HEK293T (cell line): ENCODE measurements around the gene LRRC52.
"Not testable (repeated sequence)": the region's sequence is repeated elsewhere in the genome, so short reads cannot be mapped to it uniquely, and the experiment has no call there.

ENCODE experiments used
- CTCF ChIA-PET: fragments of 350-600 bp; formaldehyde crosslinking; extraction: SDS; loops from one replicate; lab custom pipeline; 2021; ENCODE audit warnings: antibody characterized with exemption, inconsistent platforms; lab: Yijun Ruan, JAX
- POLR2A ChIA-PET: fragments of 350-600 bp; formaldehyde crosslinking; extraction: SDS; loops from one replicate; lab custom pipeline; 2020; ENCODE audit warnings: antibody characterized with exemption, inconsistent platforms; lab: Yijun Ruan, JAX
- DNase-seq: peaks from one replicate; pipeline ENCODE4 v3.0.0; 2012; ENCODE audit warnings: mixed read lengths; ENCODE audit errors: extremely low spot score
- ARNT ChIP-seq: fragments of 450-650 bp; IDR thresholded peaks from 2 replicates; pipeline ENCODE4 v1.6.1; 2017; ENCODE audit warnings: mild to moderate bottlenecking
- BHLHE40 ChIP-seq: fragments of 450-650 bp; IDR thresholded peaks from 2 replicates; pipeline ENCODE4 v1.6.1; 2016; ENCODE audit warnings: mild to moderate bottlenecking, moderate library complexity, borderline replicate concordance
- CTBP1 ChIP-seq: fragments of 450-650 bp; IDR thresholded peaks from 2 replicates; pipeline ENCODE4 v1.6.1; 2016; ENCODE audit warnings: borderline replicate concordance
- ELF4 ChIP-seq: fragments of 450-650 bp; IDR thresholded peaks from 2 replicates; pipeline ENCODE4 v1.6.1; 2017; ENCODE audit warnings: antibody characterized with exemption
- FOXA1 ChIP-seq: fragments of 450-650 bp; IDR thresholded peaks from 2 replicates; pipeline ENCODE4 v1.6.1; 2016; ENCODE audit warnings: mild to moderate bottlenecking
- FOXK2 ChIP-seq: fragments of 450-650 bp; IDR thresholded peaks from 2 replicates; pipeline ENCODE4 v1.6.1; 2016; ENCODE audit warnings: mild to moderate bottlenecking
- FOXM1 ChIP-seq: fragments of 450-650 bp; IDR thresholded peaks from 2 replicates; pipeline ENCODE4 v1.6.1; 2017; ENCODE audit warnings: mild to moderate bottlenecking, borderline replicate concordance
- HDGF ChIP-seq: fragments of 450-650 bp; IDR thresholded peaks from 2 replicates; pipeline ENCODE4 v1.6.1; 2017; ENCODE audit warnings: antibody characterized with exemption, borderline replicate concordance
- L3MBTL2 ChIP-seq: fragments of 450-650 bp; conservative IDR thresholded peaks from 2 replicates; pipeline ENCODE4 v1.6.1; 2016; ENCODE audit warnings: mild to moderate bottlenecking
- LEF1 ChIP-seq: fragments of 450-650 bp; IDR thresholded peaks from 2 replicates; pipeline ENCODE4 v1.6.1; 2017; ENCODE audit warnings: mild to moderate bottlenecking, borderline replicate concordance
- NFRKB ChIP-seq: fragments of 450-650 bp; IDR thresholded peaks from 2 replicates; pipeline ENCODE4 v1.6.1; 2016; ENCODE audit warnings: mild to moderate bottlenecking, moderate library complexity
- SP1 ChIP-seq: fragments of 450-650 bp; IDR thresholded peaks from 2 replicates; pipeline ENCODE4 v1.6.1; 2017
- SUZ12 ChIP-seq: fragments of 450-650 bp; IDR thresholded peaks from 2 replicates; pipeline ENCODE4 v1.6.1; 2016; ENCODE audit warnings: mild to moderate bottlenecking
- TARDBP ChIP-seq: fragments of 450-650 bp; IDR thresholded peaks from 2 replicates; pipeline ENCODE4 v1.6.1; 2016
- ZNF384 ChIP-seq: fragments of 450-650 bp; IDR thresholded peaks from 2 replicates; pipeline ENCODE4 v1.6.1; 2016
- TF ChIP-seq, protein P1 (sequence below): fragments of 450-650 bp; IDR thresholded peaks from 2 replicates; pipeline ENCODE4 v1.6.1; 2016

Gene LRRC52

DNA sequence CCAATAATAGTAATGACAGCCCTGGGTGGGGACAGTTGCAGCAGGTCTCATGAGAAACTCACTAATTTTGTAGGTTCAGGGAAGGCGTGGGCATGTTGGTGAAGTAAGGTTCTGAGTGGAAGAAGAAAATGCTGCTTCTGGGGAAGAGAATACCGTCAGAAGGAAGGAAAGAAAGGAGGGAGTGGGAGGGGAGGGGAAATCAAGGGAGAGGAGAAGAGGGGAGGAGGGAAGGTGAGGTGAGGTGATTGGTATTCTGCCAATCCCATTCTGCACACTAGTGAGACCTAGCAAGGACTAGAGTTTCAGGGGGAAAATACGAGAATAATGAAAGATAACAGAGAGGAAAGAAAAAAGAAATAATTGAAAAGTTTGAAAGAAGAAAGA, 54.9 kb downstream of the LRRC52 start:
- ChIA-PET CTCF (interaction anchor here (1.1 to 4.0 kb wide), 2 partner anchors 205 to 316 kb away, joined by 3 to 15 read pairs; no protein-coding TSS in a partner anchor), POLR2A (interaction anchor here (0.8 to 1.9 kb wide), 4 partner anchors 24 to 189 kb away, joined by 3 to 6 read pairs (median 4); partner anchors contain the start of genes MGST3 and TMCO1)
- TF ChIP-seq L3MBTL2 (no peak), FOXM1 (no peak), LEF1 (no peak), SP1 (no peak), ELF4 (no peak), FOXA1 (no peak)
- no peak for DNase-seq

DNA sequence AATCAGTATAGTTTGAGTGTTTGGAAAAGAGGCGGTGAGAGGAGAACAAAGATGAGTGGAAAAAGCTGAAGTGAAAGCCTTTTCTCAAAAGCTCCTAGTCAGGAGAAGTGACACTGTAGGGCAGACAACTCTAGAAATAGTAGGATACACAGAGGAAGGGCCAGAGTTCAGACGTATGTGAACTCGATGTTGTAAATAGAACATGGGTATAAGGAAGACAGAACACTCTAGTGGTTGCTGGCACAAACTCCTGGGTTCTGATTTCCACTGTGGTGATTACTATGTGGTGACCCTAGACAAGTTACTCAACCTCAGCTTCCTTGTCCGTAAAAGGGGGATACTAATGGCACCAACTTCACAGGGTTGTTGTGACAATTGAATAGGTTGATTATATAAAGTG, 57.0 kb downstream of the LRRC52 start:
- TF ChIP-seq BHLHE40: no peak
- no peak for TF ChIP-seq L3MBTL2
- TF ChIP-seq, protein P1, sequence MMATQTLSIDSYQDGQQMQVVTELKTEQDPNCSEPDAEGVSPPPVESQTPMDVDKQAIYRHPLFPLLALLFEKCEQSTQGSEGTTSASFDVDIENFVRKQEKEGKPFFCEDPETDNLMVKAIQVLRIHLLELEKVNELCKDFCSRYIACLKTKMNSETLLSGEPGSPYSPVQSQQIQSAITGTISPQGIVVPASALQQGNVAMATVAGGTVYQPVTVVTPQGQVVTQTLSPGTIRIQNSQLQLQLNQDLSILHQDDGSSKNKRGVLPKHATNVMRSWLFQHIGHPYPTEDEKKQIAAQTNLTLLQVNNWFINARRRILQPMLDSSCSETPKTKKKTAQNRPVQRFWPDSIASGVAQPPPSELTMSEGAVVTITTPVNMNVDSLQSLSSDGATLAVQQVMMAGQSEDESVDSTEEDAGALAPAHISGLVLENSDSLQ: no peak
- no peak for TF ChIP-seq ARNT
- no peak for TF ChIP-seq FOXK2
- TF ChIP-seq FOXM1: no peak
- no peak for TF ChIP-seq NFRKB
- TF ChIP-seq TARDBP: no peak
- no peak for TF ChIP-seq SUZ12
- TF ChIP-seq SP1: no peak
- no peak for TF ChIP-seq CTBP1
- TF ChIP-seq ELF4: no peak
- no peak for TF ChIP-seq FOXA1
- TF ChIP-seq HDGF: no peak
- TF ChIP-seq ZNF384: no peak
- no peak for TF ChIP-seq LEF1
- ChIA-PET CTCF (interaction anchor here (0.6 to 1.9 kb wide), 2 partner anchors 10 to 122 kb away, joined by 3 to 6 read pairs; no protein-coding TSS in a partner anchor), POLR2A (interaction anchor here (1.1 to 1.2 kb wide), 2 partner anchors 97 to 168 kb away, joined by 4 read pairs; no protein-coding TSS in a partner anchor)
- DNase-seq: no peak

DNA sequence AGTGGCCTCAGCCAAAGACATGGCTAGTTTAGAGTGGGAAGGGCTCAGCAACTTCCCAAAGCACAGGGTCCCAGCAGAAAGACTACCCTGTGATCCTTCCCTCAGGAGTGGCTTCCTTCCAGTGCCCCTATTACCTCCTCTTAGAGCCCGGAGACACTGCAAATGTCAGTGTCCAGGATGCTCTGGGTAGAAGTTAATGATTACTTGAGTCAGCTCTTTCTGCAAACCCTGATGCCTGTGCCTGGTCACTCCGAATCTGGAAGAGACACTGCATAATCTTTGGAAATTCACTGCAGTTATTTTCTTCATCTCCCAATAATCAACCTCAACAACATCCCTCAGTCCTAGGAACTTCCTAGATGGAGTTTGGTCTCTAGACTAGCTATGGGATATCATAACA, 60.0 kb downstream of the LRRC52 start:
- TF ChIP-seq TARDBP (no peak), ELF4 (no peak), CTBP1 (no peak), HDGF (no peak), ZNF384 (no peak), FOXK2 (no peak), NFRKB (no peak), ARNT (no peak)
- CTCF ChIA-PET: interaction anchor here (0.6 to 0.8 kb wide), 2 partner anchors 310 to 312 kb away, joined by 3 read pairs; no protein-coding TSS in a partner anchor
- POLR2A ChIA-PET: no interaction called here

DNA sequence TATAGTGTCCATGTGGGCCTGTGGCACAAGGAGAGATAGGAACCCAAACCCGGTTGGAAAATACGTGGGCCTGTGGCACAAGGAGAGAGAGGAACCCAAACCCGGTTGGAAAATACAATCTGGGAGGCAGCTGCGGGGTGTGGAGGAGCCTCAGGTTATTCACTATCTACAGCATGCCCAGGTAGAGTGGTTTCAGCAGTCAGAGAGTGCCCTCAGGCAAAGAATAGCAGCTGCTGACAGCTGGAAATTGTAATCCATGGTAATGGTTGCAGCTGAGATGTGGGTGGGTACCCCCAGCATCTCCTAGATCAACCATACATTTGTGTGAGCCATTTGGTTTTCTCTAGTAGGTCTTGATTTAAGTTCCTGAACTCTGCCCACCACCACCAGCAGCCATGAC, 61.4 kb downstream of the LRRC52 start:
- TF ChIP-seq SP1 (no peak), ARNT (no peak), FOXK2 (no peak), NFRKB (no peak), FOXM1 (no peak), BHLHE40 (no peak), TARDBP (no peak), LEF1 (no peak), SUZ12 (no peak), CTBP1 (no peak), L3MBTL2 (no peak), FOXA1 (no peak), HDGF (no peak), ZNF384 (no peak), ELF4 (no peak)
- TF ChIP-seq, protein P1: no peak
- DNase-seq: no peak
- CTCF ChIA-PET: no interaction called here
- POLR2A ChIA-PET: no interaction called here

More for the DNA sequence above, 60.0 kb downstream of the LRRC52 start:
- no peak for DNase-seq

DNA sequence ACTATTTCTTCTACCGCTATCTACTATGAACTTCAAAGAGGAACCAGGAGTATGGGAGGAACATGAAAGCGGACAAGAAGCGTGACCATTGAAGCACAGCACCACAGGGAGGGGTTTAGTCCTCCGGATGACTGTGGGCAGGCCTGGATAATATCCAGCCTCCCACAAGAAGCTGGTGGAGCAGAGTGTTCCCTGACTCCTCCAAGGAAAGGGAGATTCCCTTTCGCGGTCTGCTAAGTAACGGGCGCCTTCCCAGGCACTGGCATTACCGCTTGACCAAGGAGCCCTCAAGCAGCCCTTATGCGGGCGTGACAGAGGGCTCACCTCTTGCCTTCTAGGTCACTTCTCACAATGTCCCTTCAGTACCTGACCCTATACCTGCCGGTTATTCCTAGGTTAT, 62.9 kb downstream of the LRRC52 start:
- DNase-seq, CTCF ChIA-PET, POLR2A ChIA-PET: not testable (repeated sequence)

DNA sequence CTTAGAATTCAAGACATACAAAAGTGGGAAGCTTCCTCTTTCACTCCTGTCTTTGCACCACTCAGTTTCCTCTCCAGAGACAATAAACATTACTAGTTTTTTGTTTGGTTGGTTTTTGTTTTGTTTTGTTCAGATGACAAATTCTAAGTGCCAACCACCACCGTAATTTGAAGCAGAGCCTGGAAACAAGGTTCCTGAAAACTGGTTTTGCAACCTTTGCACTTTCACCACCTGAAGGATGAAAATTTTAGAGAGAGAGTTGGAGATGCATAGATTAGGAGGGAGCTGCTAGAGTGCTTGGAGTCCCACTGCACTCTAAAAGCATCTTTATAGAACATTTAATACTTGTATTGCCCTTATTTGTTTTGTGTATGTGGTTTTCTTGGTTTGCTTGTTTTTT, 67.1 kb downstream of the LRRC52 start:
- ChIA-PET CTCF (interaction anchor here (1.4 kb wide), 1 partner anchor 9 kb away, joined by 6 read pairs; no protein-coding TSS in a partner anchor), POLR2A (interaction anchor here (0.8 kb wide), 1 partner anchor 20 kb away, joined by 3 read pairs; no protein-coding TSS in a partner anchor)
- TF ChIP-seq SP1: no peak
- no peak for DNase-seq

DNA sequence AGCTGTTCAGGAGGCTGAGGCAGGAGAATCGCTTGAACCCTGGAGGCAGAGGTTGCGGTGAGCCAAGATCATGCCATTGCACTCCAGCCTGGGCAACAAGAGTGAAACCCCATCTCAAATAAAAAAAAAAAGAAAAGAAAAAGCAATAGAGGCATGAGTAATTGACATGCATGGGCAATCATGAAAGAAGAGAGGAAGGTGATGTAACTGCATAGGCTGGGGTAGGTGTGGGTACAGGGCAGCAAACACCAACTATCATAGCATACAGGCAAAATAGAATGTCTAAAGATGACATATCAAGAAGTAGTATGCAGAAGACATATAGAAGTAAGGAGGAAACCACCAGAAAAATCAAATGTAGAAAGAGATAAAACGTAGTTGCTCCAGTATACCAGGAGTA, 68.3 kb downstream of the LRRC52 start:
- TF ChIP-seq ARNT (no peak), HDGF (no peak), NFRKB (no peak), ELF4 (no peak), ZNF384 (no peak), L3MBTL2 (no peak), FOXA1 (no peak), TARDBP (no peak), SUZ12 (no peak), SP1 (no peak), FOXM1 (no peak), LEF1 (no peak), FOXK2 (no peak), BHLHE40 (no peak), CTBP1 (no peak)
- TF ChIP-seq, protein P1: no peak
- ChIA-PET POLR2A (no interaction called here), CTCF (no interaction called here)
- DNase-seq: no peak
